ENCODE measurements around the gene MRPL51.
"Not testable (repeated sequence)": the region's sequence is repeated elsewhere in the genome, so short reads cannot be mapped to it uniquely, and the experiment has no call there.

The MRPL51 gene

DNA sequence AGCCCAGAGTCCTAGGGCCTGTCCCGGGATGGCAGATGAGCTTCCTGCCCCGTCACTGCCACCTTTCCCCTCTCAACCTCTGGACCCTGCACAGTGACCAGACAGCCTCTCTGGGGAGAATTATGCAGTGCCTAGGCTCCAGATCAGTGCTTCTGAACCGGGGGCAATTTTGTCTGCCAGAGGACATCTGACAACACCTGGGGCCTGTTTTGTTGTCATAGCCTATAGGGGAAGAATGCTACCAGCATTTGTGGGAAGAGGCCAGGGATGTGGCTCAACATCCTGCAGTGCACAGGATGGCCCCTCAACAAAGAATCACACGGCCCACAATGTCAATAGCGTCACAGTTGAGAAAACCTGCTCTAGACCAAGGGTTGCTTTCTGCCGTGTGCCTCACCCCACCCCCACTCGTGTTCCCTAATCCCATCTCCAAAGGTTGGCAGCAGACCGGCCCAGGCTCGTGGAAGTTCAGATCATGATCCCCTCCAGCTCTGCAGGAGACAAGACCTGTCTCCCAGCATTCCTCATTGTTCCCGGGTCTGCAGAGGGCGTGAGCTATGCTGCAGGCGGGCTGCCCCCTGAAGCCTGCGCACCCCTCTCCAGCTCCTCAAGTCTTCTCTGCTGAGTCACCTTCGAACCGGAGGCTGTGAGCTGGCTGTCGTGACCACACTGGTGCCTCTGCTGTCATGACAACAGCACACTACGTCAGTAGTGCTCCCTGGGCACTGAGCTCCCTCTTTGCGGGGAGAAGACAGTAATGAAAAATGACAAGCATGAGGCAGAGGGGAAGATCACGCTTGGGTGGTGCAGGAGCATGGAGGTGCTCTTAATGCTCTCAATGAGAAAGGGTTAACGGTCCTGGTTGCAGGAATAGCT is 39.2 kb upstream of the MRPL51 start:
- DNase-seq: peak; percentile 30 to 64

DNA sequence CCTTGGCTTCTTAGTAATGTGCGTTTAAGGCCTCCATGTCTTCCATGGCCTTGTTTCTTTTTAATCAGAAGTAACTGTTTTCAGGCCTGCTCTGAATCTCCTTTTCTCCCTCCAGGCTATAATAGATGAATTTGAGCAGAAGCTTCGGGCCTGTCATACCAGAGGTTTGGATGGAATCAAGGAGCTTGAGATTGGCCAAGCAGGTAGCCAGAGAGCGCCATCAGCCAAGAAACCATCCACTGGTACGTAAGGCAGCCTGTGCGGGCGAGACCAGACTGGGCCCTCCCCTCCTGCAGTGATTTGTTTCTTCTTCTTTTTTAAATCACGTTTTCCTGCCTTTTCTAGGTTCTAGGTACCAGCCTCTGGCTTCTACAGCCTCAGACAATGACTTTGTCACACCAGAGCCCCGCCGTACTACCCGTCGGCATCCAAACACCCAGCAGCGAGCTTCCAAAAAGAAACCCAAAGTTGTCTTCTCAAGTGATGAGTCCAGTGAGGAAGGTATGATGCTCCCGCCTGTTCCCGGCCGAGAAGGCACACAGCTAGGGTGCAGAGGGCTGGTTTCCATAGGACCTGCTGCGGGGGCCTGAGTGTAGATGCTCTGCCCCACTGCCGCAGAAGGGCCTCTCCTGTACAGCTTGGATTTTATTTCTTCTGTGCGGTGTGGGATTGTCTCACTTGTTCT is 37.7 kb upstream of the MRPL51 start:
- DNase-seq: no peak

DNA sequence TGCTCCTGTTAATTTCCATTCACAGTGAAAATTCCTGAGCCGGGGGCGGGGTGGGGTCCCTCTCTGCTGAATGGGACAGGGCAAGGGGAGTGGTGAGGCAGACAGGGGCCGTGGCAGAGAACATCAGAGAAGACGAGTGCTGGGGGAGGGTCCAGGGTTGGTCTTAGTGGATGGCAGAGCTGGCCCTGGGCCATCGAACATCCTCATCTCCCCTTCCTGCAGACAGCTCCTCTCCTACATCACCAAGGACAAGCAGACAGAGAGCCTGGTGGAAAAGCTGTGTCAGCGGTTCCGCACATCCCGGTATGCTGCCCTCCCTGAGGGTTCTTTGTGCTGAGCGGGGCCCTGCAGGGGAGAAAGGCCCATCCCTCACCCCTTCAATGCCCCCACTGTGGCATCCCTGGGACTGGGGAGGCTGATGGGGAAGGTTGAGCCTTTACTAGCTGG is 36.3 kb upstream of the MRPL51 start:
- DNase-seq: no peak

DNA sequence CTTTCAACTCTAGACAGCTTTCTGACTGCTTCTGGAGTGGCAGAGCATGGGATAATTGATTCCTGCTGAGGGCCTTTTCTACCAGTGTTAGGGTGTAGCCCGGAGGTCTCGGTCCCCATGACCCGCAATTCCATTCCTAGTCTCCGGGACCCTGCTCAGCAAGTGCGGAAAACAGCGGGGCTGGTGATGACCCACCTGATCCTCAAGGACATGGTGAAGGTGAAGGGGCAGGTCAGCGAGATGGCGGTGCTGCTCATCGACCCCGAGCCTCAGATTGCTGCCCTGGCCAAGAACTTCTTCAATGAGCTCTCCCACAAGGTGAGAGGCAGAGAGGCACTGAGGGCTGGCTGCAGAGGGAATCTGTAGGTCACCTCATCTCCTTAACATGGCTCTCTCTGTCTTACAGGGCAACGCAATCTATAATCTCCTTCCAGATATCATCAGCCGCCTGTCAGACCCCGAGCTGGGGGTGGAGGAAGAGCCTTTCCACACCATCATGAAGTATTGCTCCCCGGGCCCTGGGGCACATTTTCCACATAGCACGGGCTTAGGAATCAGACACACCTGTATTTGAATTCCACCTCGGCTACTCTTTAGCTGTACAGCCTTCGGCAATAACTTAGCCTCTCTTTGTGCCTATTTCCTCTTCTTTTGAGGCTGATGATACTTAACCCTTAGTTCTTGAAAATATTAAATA is 35.6 kb upstream of the MRPL51 start:
- no peak for DNase-seq

GRCh38 chr12:6527711-6528110 is 34.6 kb upstream of the MRPL51 start:
- no peak for DNase-seq

- no peak for DNase-seq
These were observed 33.9 kb upstream of the MRPL51 start for GRCh38 chr12:6526766-6527525.

DNA sequence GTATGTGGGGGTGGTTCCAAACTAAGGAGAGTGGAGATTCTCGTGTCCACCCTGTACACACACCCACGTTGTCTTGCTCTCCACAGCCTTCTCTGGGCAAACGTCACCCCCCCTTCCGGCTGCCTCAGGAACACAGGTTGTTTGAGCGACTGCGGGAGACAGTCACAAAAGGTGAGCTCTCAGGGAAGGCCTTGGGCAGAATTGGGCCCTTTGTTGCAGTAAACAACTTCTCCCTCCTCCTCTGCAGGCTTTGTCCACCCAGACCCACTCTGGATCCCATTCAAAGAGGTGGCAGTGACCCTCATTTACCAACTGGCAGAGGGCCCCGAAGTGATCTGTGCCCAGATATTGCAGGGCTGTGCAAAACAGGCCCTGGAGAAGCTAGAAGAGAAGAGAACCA is 33.1 kb upstream of the MRPL51 start:
- no peak for DNase-seq

DNA sequence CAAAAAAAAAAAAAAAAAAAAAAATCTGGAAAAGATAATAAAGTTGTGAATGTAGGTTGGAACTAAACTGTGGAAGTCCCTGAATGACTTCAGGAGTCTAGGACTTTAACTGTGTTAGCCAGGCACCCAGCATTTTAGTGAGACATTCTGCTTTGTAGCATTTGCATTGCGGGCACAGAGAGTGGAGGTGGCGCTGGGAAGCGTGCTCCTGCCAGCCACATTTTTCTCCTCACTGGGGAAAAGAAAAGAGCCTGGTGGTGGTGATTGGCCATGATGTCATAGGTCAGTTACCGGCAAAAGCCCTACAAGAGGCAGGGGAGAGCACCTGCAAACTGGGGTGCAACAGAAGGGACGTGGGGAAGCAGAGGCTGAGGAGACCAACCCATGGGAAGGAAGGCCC is 31.6 kb upstream of the MRPL51 start:
- no peak for DNase-seq

DNA sequence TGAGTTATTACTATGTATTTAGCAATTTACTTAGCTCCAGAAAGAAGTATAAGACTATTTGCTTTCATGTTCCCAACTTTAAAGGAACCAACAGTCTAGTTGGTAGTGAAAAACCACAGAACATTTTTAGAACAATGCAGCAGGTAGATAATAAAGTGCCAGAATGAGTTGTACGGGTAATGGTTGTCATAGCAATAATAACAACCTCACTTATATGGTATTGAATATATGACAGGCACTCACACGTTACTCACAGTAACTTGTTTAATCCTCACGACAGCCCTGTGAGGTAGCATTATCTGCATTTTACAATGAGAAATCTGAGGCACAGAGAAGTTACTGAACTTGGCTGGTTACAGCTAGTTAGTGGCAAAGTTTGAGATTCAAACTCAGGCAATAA is 30.6 kb upstream of the MRPL51 start:
- no peak for DNase-seq

DNA sequence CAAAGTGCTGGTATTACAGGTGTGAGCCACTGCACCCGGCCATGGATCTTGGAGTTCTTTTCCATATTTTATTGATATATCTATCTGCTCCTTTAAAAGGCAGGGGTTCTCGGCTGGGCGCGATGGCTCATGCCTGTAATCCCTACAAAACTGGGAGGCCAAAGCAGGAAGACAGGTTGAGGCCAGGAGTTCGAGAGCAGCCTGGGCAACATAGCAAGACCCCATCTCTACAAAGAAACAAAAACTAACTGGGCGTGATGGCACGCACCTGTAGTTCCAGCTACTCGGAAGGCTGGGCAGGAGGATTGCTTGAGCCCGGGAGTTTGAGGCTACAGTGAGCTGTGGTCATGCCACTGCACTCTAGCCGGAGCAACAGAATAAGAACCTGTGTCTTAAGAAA is 29.1 kb upstream of the MRPL51 start:
- DNase-seq: no peak

DNA sequence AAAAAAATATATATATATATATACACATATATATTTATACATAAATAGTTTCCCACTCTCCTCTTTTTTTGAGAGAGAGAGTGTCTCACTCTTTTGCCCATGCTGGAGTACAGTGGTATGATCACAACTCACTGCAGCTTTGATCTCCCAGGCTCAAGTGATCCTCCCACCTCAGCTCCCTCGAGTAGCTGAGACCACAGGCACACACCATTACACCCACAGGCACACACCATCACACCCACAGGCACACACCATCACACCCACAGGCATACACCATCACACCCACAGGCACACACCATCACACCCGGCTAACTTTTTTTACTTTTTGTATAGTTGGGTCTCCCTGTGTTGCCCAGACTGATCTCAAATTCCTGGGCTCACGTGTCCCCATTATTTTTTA is 27.1 kb upstream of the MRPL51 start:
- no peak for DNase-seq

GRCh38 chr12:6508087-6508486 is 15.0 kb upstream of the MRPL51 start:
- DNase-seq: no peak

DNA sequence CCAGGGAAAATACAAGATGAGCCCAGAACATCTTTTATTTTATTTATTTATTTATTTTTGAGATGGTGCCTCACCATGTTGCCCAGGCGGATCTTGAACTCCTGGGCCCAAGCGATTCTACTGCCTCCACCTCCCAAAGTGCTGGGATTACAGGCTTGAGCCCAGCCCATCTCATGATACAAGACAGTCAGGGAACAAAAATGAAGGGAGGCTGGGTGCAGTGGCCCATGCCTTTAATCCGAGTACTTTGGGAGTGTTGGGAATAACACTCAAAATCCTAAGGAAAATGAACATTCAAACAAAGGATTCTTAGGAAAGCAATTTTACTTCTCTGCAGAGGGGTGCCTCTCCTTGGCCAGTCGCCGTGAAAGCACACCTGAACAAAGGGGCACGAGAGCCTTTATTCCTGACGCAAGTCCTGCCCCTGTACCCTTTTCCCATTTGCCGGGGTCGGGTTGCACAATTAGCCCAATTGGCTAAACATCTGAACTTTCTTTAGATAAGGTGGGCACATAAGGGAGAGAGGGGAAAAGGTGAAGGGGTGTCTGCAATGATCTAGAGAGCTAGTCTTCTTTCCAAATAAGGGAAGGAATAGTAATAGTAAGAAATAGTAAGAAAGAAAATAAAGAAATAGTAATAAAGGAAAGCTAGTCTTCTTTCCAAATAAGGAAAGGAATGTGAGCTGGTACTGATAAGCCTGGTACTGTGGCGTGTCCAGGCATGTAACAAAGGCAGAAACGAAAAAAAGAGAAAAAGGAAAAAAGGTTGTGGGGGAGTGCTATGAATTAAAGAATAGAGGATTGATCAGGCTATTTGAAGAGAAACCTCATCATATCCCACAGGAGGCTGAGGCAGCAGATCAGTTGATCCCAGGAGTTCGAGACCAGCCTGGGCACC is 14.3 kb upstream of the MRPL51 start:
- DNase-seq: no peak

GRCh38 chr12:6500466-6500865 is 7.4 kb upstream of the MRPL51 start:
- no peak for DNase-seq

DNA sequence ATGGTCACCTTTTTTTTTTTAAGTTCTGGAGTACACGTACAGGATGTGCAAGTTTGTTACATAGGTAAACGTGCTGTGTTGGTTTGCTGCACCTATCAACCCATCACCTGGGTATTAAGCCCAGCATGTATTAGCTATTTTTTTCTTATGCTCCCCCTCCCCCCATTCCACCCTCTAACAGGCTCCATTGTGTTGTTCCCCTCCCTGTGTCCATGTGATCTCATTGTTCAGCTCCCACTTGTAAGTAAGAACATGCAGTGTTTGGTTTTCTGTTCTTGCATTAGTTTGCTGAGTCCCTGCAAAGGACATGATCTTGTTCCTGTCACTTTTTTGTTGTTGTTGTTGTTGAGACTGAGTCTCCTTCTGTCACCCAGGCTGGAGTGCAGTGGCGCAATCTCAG is 4.2 kb upstream of the MRPL51 start:
- DNase-seq: not testable (repeated sequence)

- DNase-seq: no peak
These were observed 1.9 kb upstream of the MRPL51 start for GRCh38 chr12:6494968-6495367.

GRCh38 chr12:6494258-6494743 is 1.2 kb upstream of the MRPL51 start:
- peak in 1 of 2 experiments; percentile 37 for DNase-seq

GRCh38 chr12:6493497-6494257 is 615 bp upstream of the MRPL51 start, which contains the start of gene NCAPD2:
TSS of gene NCAPD2 (plus strand) at chr12:6494102. CDS start at chr12:6495099, 997 bp downstream.
- peak; percentile 94 to 98 for DNase-seq

DNA sequence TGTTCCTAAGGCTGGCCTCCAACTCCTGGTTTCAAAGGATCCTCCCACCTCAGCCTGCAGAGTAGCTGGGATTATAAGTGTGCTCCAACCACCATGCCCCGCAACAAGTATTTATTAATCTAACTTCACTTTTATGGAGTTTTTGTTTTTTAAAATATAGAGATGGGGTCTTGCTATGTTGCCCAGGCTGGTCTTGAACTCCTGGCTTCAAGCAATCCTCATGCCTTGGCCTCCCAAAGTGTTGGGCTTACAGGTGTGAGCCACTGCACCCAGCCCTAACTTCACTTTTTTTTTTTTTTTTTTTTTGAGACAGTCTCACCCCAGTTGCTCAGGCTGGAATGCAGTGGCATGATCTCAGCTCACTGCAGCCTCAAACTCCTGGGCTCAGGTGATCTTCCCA is 2.4 kb downstream of the MRPL51 start:
- not testable (repeated sequence) for DNase-seq

GRCh38 chr12:6489449-6489848 is 3.6 kb downstream of the MRPL51 start:
- DNase-seq: no peak

DNA sequence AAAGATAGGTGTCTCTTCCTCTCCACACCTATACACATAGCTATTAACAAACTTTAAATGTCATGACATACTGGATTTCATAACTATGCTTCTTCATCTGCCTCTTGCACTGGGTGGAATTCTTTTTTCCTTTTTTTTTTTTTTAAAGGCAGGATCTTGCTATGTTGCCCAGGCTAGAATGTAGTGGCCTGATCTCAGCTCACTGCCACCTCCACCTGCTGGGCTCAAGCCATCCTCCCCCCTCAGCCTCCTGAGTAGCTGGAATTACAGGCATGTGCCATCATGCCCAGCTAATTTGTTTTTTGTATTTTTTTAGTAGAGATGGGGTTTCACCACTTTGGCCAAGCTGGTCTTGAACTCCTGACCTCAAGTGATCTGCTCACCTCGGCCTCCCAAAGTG is 4.8 kb downstream of the MRPL51 start:
- DNase-seq: no peak
